Tibial artery (tissue), 4 donors: ENCODE results near the gene RELN.

Experiments used
- DNase-seq, 2 donors: peaks; one replicate each; pipeline ENCODE4 v3.0.0-alpha.2; 2019
- H3K27ac ChIP-seq, 2 donors: fragments of 200-600 bp; sonication (generic) in 1 of 2; 1 replicate in 1 of 2; 2 replicates in 1 of 2; pipeline ENCODE4 v1.5.1; 2018 to 2019; ENCODE audit warnings: mild to moderate bottlenecking in 1 of 2
- H3K27me3 ChIP-seq, 2 donors: fragments of 200-600 bp; sonication (generic) in 1 of 2; one replicate each; pipeline versions ENCODE4 v1.5.1 to v1.6.0; 2016 to 2019
- H3K36me3 ChIP-seq, 3 donors: fragments of 200-600 bp; sonication (generic) in 2 of 3; one replicate each; pipeline ENCODE4 v1.5.1; 2016 to 2019; ENCODE audit warnings: mild to moderate bottlenecking in 2 of 3
- H3K4me1 ChIP-seq, 4 donors: fragments of 200-600 bp; sonication (generic) in 2 of 4; 1 replicate in 3 of 4; 2 replicates in 1 of 4; pipeline ENCODE4 v1.5.1; 2016 to 2019
- H3K4me3 ChIP-seq, 2 donors: fragments of 200-600 bp; sonication (generic) in 1 of 2; 1 replicate in 1 of 2; 2 replicates in 1 of 2; pipeline ENCODE4 v1.5.1; 2018 to 2019; ENCODE audit warnings: mild to moderate bottlenecking in 2 of 2
- H3K9me3 ChIP-seq, 3 donors: fragments of 200-600 bp; sonication (generic) in 1 of 3; one replicate each; pipeline ENCODE4 v1.5.1; 2016 to 2019
- CTCF ChIP-seq, 2 experiments: fragments of 200-600 bp in 1 of 2; fragments of 450-650 bp in 1 of 2; IDR thresholded peaks; one replicate each; pipeline ENCODE4 v1.5.1; 2017 to 2019; ENCODE audit warnings: antibody characterized with exemption in 2 of 2, mild to moderate bottlenecking in 1 of 2, moderate library complexity in 1 of 2
- intact Hi-C: fragments of 100-400 bp; cut with DNase I; formaldehyde crosslinking; loops from one replicate; pipeline ENCODE4 v1.15.0; 2023; ENCODE audit warnings: low total_unique reads

RELN gene

GRCh38 chr7:103594186-103594585, 395.3 kb downstream of the RELN start:
- Histone ChIP-seq H3K4me1 (no peaks in the 10 kb centered on the region), H3K4me3 (no peak overlapping the region), H3K36me3 (no peaks in the 10 kb centered on the region), H3K9me3 (no peaks in the 10 kb centered on the region), H3K27ac (no peak overlapping the region), H3K27me3 (peaks cover 0 to 3% of the 10 kb centered on the region in 2 donors)
- no peak for DNase-seq
- TF ChIP-seq CTCF (IDR thresholded peaks at IDR 0.05) = no peak
- intact Hi-C loops = no loop called here

- intact Hi-C loops = no loop called here
- peaks cover 0 to 3% of the 10 kb centered on the region in 2 donors for H3K27me3 ChIP-seq
These were observed 395.8 kb downstream of the RELN start for GRCh38 chr7:103593691-103594090.

GRCh38 chr7:103592844-103593243, 396.6 kb downstream of the RELN start:
- H3K4me1 ChIP-seq = no peaks in the 10 kb centered on the region
- no peak for DNase-seq
- peaks cover 0 to 3% of the 10 kb centered on the region in 2 donors for H3K27me3 ChIP-seq
- no peak overlapping the region for H3K4me3 ChIP-seq
- intact Hi-C loops = no loop called here
- H3K27ac ChIP-seq = no peak overlapping the region
- H3K9me3 ChIP-seq = no peaks in the 10 kb centered on the region
- TF ChIP-seq CTCF (IDR thresholded peaks at IDR 0.05) = no peak
- no peaks in the 10 kb centered on the region for H3K36me3 ChIP-seq

More at GRCh38 chr7:103593691-103594090, 395.8 kb downstream of the RELN start:
- Histone ChIP-seq H3K4me3 (no peak overlapping the region), H3K9me3 (no peaks in the 10 kb centered on the region), H3K27ac (no peak overlapping the region), H3K4me1 (no peaks in the 10 kb centered on the region), H3K36me3 (no peaks in the 10 kb centered on the region)
- DNase-seq = no peak
- TF ChIP-seq CTCF (IDR thresholded peaks at IDR 0.05) = no peak

GRCh38 chr7:103592187-103592586, 397.3 kb downstream of the RELN start:
- intact Hi-C loops = no loop called here
- no peak overlapping the region for H3K4me3 ChIP-seq
- no peak for TF ChIP-seq CTCF (IDR thresholded peaks at IDR 0.05)
- DNase-seq = no peak
- H3K27ac ChIP-seq = no peak overlapping the region
- no peaks in the 10 kb centered on the region for H3K4me1 ChIP-seq
- no peaks in the 10 kb centered on the region for H3K36me3 ChIP-seq
- H3K27me3 ChIP-seq = peaks cover 0 to 3% of the 10 kb centered on the region in 2 donors
- H3K9me3 ChIP-seq = no peaks in the 10 kb centered on the region

GRCh38 chr7:103580031-103580430, 409.4 kb downstream of the RELN start:
- H3K27ac ChIP-seq = no peak overlapping the region
- no peaks in the 10 kb centered on the region for H3K4me1 ChIP-seq
- no peak for TF ChIP-seq CTCF (IDR thresholded peaks at IDR 0.05)
- DNase-seq = no peak
- H3K27me3 ChIP-seq = no peaks in the 10 kb centered on the region
- H3K36me3 ChIP-seq = no peaks in the 10 kb centered on the region
- no peaks in the 10 kb centered on the region for H3K9me3 ChIP-seq
- intact Hi-C loops = no loop called here
- H3K4me3 ChIP-seq = no peak overlapping the region

GRCh38 chr7:103577059-103577458, 412.4 kb downstream of the RELN start:
- intact Hi-C loops = no loop called here
- no peaks in the 10 kb centered on the region for H3K4me1 ChIP-seq
- no peak overlapping the region for H3K27ac ChIP-seq
- H3K36me3 ChIP-seq = no peaks in the 10 kb centered on the region
- no peak for TF ChIP-seq CTCF (IDR thresholded peaks at IDR 0.05)
- DNase-seq = no peak
- peaks cover 0 to 3% of the 10 kb centered on the region in 2 donors for H3K27me3 ChIP-seq
- H3K9me3 ChIP-seq = no peaks in the 10 kb centered on the region
- no peak overlapping the region for H3K4me3 ChIP-seq
